Limb (tissue), 2 donors: ENCODE data around the gene CCDC34.
"Not testable (repeated sequence)": the region's sequence is repeated elsewhere in the genome, so short reads cannot be mapped to it uniquely, and the experiment has no call there.

Experiments
- DNase-seq, 2 donors: peaks; one replicate each; pipeline ENCODE4 v3.0.0-alpha.2; 2016; ENCODE audit errors: extremely low spot score in 2 of 2

Gene CCDC34

DNA sequence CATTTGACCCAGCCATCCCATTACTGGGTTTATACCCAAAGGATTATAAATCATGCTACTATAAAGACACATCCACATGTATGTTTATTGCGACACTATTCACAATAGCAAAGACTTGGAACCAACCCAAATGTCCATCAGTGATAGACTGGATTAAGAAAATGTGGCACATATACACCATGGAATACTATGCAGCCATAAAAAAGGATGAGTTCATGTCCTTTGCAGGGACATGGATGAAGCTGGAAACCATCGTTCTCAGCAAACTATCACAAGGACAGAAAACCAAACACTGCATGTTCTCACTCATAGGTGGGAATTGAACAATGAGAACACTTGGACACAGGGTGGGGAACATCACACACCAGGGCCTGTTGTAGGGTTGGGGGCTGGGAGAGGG, 36.0 kb downstream of the CCDC34 start:
- DNase-seq: not testable (repeated sequence)

- not testable (repeated sequence) for DNase-seq
These were observed 40.8 kb downstream of the CCDC34 start for GRCh38 chr11:27322196-27322595.

DNA sequence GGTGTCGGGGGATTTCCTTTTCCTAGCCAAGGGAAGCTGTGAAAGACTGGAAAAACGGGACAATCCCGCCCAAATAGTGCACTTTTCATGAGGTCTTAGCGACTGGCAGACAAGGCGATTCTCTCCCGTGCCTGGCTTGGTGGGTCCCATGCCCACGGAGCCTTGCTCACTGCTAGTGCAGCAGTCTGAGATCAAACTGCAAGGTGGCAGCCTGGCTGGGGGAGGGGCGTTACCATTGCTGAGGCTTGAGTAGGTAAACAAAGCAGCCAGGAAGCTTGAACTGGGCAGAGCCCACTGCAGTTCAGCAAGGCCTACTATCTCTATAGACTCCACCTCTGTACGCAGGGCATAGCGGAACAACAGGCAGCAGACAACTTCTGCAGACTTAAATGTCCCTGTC, 41.7 kb downstream of the CCDC34 start:
- DNase-seq: not testable (repeated sequence)

DNA sequence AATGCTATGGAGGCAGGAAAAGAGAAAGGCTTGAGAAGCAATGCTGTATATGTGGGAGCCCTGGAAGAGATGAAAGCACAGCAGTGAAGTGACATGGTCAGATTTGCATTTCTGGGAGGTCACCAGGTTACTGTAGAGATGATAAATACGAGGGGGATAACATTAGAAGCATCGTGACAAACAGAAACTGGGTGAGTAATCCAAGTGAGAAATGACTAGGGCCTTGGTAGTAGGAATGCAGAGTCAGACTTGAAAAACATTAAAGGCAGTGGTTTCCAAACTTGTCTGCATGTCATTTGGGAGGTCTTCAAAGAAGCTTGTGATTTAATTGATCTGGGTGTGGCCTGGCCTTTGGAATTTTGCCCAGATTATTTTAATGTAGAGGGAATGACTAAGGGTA, 43.9 kb downstream of the CCDC34 start:
- no peak for DNase-seq

DNA sequence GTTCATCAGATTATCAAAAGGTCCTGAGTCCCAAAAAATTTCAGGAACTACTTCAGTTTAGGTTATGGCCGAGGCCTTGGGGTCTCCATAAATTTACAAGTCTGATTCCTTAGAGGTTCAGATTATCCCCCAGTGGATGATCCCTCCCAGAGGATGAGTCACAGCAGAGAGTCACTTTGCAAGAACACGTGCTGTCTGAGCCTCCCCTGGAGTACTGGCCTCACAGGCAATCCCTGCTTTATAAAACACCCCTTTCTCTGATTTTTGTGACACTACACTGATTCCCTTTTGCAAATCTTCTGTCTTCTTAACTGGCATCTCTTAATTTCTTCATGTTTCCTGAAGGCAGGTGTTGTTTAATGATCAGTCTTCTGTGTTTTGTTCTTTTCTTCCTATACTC, 45.3 kb downstream of the CCDC34 start:
- DNase-seq: no peak

- DNase-seq: no peak
These were observed 47.2 kb downstream of the CCDC34 start for GRCh38 chr11:27315836-27316235.

DNA sequence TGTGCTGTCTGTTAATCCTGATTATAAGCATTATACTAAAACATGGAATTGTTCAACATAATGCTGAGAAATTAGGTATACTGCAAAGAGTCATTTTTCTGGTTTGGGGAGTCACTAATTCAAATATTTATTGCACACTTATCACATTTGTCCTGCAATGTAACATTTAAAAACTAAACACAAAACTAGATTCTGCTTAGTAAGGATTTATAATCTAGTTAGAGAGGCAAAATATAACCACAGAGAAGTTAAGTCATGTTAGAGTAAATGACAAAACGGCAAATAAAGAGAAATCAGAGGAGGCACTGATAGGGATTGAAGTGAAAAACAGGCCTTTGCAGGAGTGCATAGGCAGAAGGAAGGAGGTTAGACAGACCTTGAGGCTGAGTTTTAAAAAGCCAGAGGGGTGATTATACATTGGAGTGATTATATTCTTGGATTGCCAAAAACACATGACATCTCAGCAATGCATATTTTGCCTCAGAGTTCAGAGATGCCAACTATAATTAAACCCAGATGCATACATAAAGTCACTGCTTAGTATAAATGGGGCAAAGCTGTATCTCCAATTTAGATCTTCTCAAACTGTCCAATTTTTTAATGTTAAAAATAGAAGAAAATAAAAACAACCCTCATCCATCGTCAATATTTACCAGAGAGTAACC, 49.7 kb downstream of the CCDC34 start:
- no peak for DNase-seq

- no peak for DNase-seq
These were observed 50.9 kb downstream of the CCDC34 start for GRCh38 chr11:27312110-27312509.

GRCh38 chr11:27310707-27311106, 52.3 kb downstream of the CCDC34 start:
- DNase-seq: no peak

DNA sequence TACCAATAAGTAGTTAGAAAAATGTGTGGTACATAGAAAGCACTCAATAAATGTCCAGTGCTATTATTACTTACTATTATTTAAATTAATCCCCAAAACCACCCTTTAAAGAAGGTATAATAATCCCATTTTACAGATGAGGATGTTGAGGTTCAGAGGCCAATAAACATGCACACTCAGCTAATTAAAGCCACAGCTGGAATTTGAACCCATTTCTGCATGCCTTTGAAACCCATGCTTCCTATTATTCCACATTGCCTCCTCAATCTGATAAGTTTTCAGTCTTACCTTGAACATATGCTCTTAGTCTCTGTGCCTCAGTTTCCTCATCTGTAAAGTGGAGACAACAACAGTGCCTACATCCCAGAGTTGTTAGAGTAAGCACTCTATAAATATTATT, 52.8 kb downstream of the CCDC34 start:
- no peak for DNase-seq

DNA sequence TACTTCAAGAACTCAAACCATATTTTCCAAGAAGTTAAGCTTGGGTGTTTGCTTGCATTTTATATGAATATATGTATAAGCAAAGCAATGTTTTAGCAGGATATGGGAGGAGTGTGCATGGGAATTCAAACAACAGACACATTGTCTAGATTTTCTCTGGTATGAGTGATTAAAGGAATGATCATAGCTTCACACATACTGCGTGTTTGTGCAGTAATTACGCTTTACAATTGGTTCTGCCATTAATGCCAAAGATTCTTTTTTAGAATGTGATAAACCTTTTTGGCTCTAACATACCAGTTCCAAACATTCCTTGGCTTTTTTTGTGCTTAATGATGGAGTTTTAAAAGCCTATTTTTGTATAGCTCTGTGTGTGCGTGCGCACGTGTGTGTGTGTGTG, 54.0 kb downstream of the CCDC34 start:
- DNase-seq: peak in 1 of 2 donors; percentile 51

GRCh38 chr11:27307232-27307631, 55.8 kb downstream of the CCDC34 start:
- DNase-seq: no peak

DNA sequence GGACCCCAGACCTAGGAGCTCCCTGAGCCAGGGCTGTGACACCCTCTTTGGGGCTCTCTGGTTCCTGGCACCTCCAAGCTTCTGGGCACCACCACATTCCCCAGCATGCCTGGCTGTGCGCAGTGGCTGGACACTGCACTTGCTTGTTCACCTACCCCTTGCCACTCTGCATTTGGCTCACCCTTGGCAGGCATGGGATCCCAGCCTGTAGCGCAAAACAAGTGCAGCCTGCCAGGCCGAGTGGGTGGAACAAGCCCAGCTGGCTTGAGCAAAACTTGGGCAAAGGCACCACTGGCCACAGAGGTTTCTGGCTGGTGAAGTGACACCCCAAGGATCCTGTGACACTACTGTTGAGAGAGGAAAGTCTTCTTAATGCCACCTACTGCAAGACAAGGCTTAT, 57.3 kb downstream of the CCDC34 start:
- no peak for DNase-seq

DNA sequence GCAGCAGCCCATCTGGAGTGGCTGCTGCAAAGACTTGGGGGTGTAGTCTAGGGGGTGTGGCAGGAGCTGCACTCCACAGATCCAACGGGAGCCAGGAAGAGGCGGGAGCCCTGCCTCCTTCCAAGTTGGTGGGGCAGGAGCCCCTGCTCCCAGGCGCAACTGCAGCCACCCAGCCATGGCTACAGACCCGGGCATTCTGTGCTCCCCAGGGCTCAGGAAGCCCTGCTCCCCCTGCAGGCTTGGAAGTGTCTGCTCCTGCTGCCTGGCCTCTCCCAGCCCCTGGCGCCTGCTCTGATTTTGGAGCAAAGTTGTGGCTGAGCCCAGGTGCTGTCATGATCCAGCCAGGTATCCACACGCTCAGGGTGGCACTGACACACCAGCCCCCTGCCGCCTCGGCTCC, 58.5 kb downstream of the CCDC34 start:
- DNase-seq: no peak

GRCh38 chr11:27303903-27304302, 59.1 kb downstream of the CCDC34 start:
- DNase-seq: no peak

DNA sequence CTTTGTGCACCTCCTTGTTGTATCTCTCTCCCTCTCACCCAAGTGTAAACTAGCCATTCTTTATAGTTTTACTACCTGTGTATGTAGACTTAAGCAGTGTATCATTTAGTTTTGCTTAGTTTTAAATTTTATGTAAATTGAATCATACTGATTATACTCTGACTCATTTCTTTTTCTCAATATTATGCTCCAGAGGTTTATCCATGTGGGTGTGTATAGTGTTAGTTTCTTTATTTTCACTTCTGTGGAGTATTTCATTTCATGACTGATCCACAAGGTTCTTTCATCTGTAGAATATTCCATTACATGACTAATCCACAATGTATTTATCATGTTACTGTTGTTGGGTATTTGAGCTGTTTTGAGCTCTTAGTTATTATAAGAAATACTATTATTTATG, 62.0 kb downstream of the CCDC34 start:
- no peak for DNase-seq

DNA sequence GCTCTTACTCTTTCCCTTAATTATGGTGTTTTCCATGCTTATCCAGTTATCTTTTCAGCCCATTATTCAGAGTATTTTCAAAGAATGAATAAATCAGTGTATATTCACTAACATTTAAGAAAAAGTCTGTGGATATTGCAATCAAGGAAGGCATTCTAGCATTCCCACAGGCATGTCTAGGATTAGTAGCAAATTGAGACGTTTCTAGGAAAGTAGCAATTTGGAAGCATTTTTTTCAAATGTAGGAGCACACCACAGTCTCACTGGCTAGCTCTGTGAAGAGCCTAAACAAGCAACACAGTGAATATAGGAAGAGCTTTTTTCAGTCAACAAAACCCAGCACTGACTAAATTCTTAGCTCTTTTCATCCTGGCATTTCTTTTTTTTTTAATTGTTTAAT, 65.4 kb downstream of the CCDC34 start:
- DNase-seq: no peak

DNA sequence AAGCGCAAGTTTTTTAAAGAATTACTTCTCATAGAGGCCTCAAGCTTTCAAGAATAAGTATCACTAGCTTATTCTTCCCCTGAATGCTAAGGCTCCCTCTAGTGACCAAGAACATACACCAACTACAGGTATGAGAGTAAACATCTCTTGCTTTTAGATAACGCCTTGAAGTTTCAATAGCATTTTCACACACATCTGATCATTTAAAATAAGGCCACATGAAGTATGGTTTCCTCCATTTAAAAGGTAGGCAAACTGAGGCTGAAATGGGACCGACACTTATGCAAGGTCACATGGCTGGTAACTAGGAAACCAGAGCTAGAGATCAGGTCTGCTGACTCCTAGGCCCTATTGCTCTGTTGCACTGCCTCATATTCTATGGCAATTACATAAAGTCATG, 66.5 kb downstream of the CCDC34 start:
- no peak for DNase-seq

DNA sequence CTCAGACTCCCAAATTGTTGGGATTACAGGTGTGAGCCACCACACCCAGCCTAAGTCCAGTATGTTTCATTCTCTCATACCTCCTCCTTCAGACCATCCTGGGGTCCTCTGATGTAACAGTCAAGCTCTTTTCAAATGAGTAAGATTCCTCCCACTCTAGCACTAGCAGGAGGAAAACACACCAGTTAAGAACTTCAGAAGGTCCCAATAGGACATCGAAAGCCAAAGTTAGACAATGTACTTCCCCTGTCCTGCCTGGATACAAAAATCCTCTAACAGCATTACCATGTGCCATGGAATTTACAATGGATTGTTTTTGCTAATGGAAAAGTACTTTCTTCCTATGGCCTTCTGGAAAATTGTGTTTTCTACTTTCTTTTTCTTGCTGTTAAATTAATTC, 67.1 kb downstream of the CCDC34 start:
- no peak for DNase-seq

DNA sequence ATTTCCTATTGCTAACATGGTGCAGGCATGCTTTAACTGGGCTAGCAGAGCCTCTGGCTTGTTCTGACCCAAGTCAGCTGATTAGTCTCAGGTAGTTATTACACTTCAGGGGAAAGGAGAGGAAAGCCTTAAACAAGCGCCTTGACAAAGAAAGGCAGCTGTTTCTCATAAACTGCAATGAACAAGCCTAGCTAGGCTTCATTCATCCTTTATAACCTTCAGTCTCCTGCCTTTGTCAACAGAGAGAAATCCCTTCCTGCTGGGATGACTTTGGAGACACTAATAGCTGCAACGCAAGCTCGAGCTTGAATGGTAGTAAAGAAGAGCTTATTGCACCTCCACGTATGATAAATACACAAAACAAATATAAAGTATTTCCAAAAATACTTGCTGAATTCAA, 68.4 kb downstream of the CCDC34 start:
- no peak for DNase-seq

DNA sequence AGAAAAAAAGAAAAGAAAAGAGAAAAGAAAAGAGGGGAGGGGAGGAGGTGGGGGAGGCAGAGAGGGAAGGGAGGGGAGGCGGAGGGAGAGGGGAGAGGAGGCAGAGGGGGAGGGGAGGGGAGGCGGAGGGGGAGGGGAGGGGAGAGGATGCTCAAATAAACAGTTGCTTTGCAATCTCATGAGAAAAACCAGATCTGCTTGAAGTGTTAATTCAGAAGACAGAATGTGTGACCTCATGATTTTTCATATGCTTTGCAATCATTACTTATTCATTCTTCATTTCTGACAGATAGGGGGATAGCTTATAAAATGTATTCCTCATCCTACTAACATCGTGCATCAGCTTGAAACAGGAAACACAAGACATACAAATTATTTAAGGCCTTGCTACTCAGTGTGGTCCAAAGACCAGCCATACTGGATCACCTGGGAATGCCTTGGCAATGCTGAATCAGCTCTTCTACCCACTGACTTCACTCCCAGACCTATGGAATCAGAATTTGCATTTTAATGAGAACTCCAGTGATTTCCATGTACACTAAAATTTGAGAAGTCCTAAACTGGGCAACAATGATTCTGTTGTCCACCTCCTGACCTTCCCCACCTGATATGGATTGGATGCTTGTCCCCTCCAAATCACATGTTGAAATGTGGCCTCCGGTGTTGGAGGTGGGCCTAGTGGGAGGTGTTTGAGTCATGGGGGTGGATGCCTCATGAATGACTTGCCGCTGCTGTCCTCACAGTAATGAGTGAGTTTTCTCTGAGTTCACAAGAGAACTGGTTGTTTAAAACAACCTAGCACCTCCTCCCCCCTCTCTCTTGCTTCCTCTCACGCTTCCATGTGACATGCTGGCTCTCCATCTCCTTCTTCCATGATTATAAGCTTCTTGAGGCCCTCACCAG, 69.2 kb downstream of the CCDC34 start:
- no peak for DNase-seq

DNA sequence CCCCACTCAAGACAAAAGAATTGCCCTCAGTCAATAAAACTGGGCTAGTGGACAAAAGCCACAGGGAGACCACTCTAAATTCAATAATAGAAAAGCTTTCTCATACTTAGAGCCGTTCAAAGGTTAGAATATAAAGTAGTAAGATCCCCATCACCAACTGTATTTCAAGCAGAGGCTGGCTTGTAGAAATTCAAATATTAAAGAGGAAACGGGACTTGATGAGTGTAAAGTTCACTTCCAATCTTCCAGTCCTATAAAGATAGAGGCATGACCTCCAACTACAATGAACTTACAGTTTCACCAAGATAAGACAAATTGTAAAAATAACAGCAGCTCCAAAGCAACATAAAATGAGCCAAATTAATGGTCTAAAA, 70.4 kb downstream of the CCDC34 start:
- no peak for DNase-seq
